Inferior parietal cortex (tissue), 1 donor: ENCODE results near the gene PRND.
A peak's percentile ranks its signal among the peaks of the same experiment; 100 is the strongest.
"Not testable (repeated sequence)": the region's sequence is repeated elsewhere in the genome, so short reads cannot be mapped to it uniquely, and the experiment has no call there.

Experiments
- DNase-seq: peaks from one replicate; pipeline ENCODE4 v3.0.0-alpha.2; 2016; ENCODE audit errors: extremely low spot score

Gene PRND

DNA sequence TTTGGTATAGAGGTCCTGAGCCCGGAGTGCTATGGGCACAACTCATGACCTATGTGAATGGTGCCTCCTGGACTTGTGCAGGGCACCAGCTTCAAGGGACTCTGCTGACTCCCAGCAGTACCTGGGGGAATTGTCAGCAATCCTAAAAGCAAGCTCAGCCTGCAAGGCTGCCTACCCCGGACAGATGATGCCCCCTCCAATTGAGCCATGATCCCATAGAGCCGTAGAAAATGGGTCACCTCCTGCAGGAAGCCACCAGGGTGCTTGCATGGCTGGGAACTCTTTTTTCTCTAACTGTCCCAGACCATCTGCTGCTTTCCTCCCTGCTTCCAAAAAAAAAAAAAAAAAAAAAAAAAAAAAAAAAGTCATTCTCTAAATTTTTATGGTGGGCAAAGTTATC lies 12.9 kb upstream of the PRND start:
- DNase-seq = no peak

DNA sequence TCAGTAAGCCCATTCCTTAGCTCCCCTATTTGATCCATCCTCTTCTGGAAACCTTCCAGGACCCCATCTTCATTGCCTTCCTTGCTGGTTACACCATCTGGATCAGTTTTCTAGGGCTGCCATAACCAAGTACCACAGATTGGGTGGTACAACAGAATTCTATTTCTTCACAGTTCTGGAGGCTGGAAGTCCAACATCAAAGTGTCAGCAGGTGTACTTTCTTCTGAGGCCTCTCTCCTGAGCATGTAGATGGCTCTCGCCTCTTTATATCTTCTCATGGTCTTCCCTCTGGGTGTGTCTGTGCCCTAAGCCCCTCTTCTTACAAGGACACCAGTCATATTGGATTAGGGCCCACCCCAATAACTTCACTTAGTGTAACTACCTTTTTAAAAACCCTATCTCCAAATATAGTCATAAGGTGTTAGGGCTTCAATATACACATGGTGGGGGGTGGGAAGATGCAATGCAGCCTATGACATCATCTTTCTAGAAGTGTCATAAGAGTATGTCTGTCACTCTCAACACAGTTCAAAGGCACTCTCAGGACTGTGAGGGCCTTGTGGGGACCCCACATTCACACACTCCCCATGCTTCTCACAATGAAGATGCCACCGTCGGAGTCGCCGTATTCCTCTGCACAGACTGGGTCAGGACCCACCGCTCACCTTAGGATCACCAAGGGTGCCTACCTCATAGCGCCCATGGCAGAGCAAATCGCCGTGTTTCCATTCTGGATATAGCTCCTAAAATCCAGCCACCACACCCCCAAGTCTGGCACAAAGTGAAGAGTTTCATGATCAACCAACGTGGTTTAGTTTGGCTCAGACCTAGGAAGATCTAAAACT lies 12.2 kb upstream of the PRND start:
- DNase-seq = no peak

DNA sequence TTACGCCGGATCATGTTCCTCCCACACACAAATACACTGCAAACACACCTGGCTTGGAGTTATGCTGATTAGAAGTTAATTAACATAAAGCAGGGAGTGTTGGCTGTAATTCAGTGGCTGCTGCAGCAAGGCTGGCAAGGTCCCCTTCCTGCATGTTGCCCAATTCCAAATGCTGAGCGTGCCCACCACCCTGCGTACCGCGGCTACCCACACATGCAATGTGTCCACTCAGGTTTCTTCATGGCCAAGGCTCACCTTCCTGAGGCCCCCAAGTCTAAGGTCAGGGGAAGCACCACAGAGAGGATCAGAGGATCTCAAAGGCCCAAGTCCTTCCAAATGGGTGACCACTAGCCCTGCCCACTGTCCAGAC lies 11.6 kb upstream of the PRND start:
- DNase-seq = no peak

DNA sequence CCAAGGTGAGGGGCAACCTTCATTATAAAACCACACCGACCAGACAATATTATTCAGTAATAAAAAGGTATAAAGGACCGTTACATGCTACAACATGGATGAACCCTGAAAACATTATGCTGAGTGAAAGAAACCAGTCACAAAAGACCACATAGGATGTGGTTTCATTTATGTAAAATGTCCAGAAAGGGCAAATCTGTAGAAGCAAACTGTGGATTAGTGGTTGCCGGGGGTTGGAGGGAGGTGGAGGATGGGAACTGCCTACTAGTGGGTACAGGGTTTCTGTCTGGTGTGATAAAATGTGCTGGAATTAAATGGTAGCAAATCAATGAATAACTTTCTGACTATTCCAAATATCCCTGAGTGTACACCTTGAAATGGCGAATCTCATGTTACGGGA lies 10.2 kb upstream of the PRND start:
- DNase-seq = no peak

GRCh38 chr20:4713401-4713800 lies 8.3 kb upstream of the PRND start:
- no peak for DNase-seq

- no peak for DNase-seq
These were observed 6.9 kb upstream of the PRND start for GRCh38 chr20:4714818-4715217.

GRCh38 chr20:4717816-4718570 lies 3.7 kb upstream of the PRND start:
- no peak for DNase-seq

- DNase-seq = no peak
These were observed 2.5 kb upstream of the PRND start for GRCh38 chr20:4719190-4719589.

- peak; percentile 91 for DNase-seq
These were observed 1.4 kb upstream of the PRND start for GRCh38 chr20:4720041-4720976.

GRCh38 chr20:4720977-4721349 lies 746 bp upstream of the PRND start:
- no peak for DNase-seq

DNA sequence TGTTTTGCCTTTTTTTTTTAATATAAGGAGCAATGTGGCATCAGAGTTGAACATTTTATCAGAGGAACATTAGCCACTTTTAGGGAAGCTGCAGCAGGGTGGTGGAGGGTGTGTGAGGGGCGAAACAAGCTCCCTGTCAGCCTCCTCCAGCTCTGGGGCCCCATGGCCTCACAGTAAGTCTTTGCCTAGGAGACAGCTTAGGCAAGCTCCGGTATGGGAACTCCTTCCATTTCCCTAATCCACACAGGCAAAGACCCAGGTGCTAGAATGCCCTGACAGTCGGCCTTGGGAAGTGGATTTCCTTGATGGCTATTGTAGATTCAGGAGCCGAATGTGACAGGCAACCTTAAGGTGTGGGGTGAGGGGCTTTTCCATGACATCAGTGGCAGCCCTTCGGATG lies 862 bp downstream of the PRND start:
- no peak for DNase-seq

DNA sequence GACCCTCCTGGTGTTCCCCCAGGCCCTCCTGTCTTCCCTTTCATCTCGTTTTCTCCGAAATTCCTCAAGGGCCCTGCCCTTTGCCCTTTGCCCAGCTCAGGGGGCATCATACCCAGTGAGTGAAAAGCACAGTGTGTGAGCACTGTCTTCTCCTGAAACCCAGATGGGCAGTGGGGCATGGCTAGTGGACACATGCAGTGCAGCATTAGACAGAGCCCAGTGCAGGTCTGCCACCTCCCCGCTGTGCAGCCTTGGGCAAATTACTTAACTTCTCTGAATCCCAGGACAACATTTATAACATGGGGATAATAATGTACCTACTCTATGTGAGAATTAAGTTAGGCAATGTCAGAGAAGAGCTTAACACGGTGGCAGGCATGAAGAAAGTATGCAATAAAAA lies 1.3 kb downstream of the PRND start:
- DNase-seq = no peak

GRCh38 chr20:4723553-4723952 lies 1.8 kb downstream of the PRND start:
- DNase-seq = not testable (repeated sequence)

DNA sequence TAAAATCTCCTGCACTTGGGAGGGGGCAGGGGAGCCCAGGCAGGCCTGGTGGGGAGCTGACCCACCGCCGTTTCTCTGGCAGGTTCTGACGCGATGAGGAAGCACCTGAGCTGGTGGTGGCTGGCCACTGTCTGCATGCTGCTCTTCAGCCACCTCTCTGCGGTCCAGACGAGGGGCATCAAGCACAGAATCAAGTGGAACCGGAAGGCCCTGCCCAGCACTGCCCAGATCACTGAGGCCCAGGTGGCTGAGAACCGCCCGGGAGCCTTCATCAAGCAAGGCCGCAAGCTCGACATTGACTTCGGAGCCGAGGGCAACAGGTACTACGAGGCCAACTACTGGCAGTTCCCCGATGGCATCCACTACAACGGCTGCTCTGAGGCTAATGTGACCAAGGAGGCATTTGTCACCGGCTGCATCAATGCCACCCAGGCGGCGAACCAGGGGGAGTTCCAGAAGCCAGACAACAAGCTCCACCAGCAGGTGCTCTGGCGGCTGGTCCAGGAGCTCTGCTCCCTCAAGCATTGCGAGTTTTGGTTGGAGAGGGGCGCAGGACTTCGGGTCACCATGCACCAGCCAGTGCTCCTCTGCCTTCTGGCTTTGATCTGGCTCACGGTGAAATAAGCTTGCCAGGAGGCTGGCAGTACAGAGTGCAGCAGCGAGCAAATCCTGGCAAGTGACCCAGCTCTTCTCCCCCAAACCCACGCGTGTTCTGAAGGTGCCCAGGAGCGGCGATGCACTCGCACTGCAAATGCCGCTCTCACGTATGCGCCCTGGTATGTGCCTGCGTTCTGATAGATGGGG lies 3.0 kb downstream of the PRND start:
- no peak for DNase-seq

DNA sequence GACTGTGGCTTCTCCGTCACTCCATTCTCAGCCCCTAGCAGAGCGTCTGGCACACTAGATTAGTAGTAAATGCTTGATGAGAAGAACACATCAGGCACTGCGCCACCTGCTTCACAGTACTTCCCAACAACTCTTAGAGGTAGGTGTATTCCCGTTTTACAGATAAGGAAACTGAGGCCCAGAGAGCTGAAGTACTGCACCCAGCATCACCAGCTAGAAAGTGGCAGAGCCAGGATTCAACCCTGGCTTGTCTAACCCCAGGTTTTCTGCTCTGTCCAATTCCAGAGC lies 3.5 kb downstream of the PRND start:
- DNase-seq = no peak

DNA sequence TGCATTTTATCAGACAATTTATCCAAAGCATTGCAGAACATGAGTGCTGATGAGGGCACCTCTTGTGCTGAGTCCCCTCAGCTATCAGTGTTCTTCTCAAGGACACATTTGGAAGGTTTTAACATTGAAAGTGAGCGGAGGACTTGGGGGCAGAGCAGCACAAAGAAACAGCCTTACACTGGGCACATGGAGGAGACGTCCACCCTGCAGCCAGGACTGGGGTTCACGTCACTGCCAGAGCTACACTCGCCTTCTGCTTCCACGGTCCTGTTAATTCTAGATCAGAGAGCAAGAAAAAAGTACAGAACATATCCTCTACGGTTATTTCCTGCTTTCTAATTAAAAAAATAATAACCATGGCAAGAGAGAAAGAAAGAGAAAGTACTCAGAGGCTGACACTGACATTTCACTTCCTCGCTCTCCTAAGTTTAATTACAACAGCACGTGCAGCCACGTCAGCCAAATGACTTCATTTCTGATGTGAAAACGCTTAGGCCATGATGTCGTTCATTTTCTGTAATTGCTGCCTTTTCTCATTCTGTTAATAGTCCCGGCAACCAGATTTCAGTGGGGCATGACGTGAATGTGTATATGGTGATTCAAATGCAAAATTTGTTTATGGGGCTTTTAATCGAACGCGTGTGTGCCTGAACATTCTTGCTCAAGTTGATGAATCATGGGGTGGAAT lies 5.1 kb downstream of the PRND start:
- DNase-seq = no peak

DNA sequence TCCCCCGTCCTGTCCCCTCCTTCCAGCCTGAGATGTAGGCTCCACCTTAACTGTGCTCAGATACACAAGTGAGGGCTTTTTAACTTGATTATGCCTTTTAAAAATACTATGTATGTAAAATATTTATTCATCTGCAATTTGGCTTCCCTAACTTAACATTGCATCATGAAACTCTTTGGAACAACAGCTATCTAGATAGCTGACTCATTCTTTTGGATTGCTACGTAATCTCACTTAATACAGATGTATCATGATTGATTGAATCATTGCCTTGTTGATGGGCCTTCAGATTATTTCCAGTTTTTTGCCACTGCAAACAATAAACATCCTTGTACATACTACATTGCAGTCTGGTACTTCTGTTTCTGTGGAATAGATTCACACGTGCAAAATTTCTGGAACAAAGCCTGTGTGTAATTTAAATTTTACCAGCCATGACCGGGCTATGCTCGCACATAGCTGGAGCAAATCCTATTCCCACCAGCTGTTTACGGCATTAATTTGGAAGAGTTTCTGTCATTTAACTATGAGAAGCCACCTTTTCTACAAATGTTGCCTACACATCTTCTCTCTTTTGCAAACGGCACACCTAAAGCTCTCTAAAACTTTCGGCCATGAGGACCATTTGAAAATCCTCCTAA lies 6.5 kb downstream of the PRND start:
- DNase-seq = no peak

DNA sequence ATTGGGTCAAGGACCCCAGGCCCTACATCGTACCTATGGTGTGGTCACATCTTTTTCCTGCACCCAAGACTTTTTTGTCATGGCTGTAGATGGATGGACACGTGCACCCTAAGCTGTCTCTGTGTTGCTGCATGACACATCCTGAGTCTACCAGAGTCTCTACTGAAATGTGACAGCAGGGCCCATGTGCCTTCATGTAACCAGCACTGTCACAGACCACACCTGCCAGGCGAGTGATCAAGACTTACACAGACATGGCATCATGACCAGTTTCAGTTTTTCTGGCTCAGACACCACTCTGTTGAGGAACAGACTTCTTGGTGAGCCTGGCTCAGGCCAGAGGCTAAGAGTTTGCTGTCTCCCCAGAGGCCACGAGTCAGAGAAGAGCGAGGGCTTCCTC lies 7.6 kb downstream of the PRND start:
- DNase-seq = no peak

DNA sequence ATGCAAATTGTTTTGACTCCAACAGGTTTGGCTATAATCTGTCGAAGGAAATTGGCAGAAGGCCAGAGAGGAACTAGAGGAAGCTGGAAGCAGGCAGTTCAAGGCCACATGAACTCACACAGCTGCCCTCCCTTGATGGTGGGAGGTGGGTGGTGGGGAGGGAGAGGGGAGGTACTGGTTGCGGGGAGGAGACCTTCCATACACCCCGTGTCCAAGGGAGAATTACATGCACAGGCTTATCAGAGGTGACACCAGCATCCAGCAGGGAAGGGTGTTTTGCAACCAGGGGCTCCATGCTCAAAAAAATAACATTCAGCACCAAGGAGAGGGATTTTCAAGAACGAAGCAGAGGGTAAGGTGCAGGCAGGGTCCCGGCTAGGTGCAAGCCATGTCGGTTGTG lies 9.1 kb downstream of the PRND start:
- DNase-seq = no peak

GRCh38 chr20:4736875-4737274 lies 15.2 kb downstream of the PRND start:
- DNase-seq = no peak
